MM.1S (cell line): ENCODE results near the gene SPINK2.

Source experiments
- DNase-seq: peaks from one replicate; pipeline ENCODE4 v3.0.0-alpha.2; 2015
- H2AFZ ChIP-seq: fragments of 300-600 bp; sonication (generic); 2 replicates; pipeline ENCODE4 v1.6.0; 2016; ENCODE audit warnings: antibody characterized with exemption, low read length
- H3F3A ChIP-seq: fragments of 300-600 bp; sonication (generic); 2 replicates; pipeline ENCODE4 v1.6.1; 2016; ENCODE audit warnings: mild to moderate bottlenecking, antibody characterized with exemption, low read length, moderate library complexity, mixed read lengths; ENCODE audit not compliant: insufficient read depth
- H3K27ac ChIP-seq: fragments of 300-600 bp; sonication (generic); 2 replicates; pipeline ENCODE4 v1.5.1; 2016; ENCODE audit warnings: mild to moderate bottlenecking, low read length
- H3K27me3 ChIP-seq: fragments of 300-600 bp; sonication (generic); replicated peaks from 2 replicates; pipeline ENCODE4 v1.6.0; 2016; ENCODE audit warnings: low read length; ENCODE audit not compliant: insufficient read depth
- H3K36me3 ChIP-seq: fragments of 300-600 bp; sonication (generic); replicated peaks from 2 replicates; pipeline ENCODE4 v1.6.1; 2016; ENCODE audit warnings: mild to moderate bottlenecking, low read length, mixed read lengths; ENCODE audit not compliant: insufficient read depth
- H3K4me1 ChIP-seq: fragments of 300-600 bp; sonication (generic); 2 replicates; pipeline ENCODE4 v1.6.1; 2016; ENCODE audit warnings: low read length, mixed read lengths
- H3K4me2 ChIP-seq: fragments of 300-600 bp; sonication (generic); 2 replicates; pipeline ENCODE4 v1.6.0; 2016; ENCODE audit warnings: low read depth, low read length
- H3K4me3 ChIP-seq: fragments of 300-600 bp; sonication (generic); 2 replicates; pipeline ENCODE4 v1.5.1; 2016; ENCODE audit warnings: low read length, mixed read lengths
- H3K79me2 ChIP-seq: fragments of 300-600 bp; sonication (generic); 2 replicates; pipeline ENCODE4 v1.6.1; 2016; ENCODE audit warnings: mixed run types, low read length, mixed read lengths
- H3K9ac ChIP-seq: fragments of 300-600 bp; sonication (generic); 2 replicates; pipeline ENCODE4 v1.6.1; 2016; ENCODE audit warnings: low read length, mixed read lengths
- H3K9me2 ChIP-seq: fragments of 300-600 bp; sonication (generic); replicated peaks from 2 replicates; pipeline ENCODE4 v1.6.1; 2016; ENCODE audit warnings: mild to moderate bottlenecking, low read length, mixed read lengths; ENCODE audit not compliant: insufficient read depth
- H3K9me3 ChIP-seq: fragments of 300-600 bp; sonication (generic); replicated peaks from 2 replicates; pipeline ENCODE4 v1.6.1; 2016; ENCODE audit warnings: mild to moderate bottlenecking, low read length, mixed read lengths; ENCODE audit not compliant: insufficient read depth
- H4K20me1 ChIP-seq: fragments of 300-600 bp; sonication (generic); 2 replicates; pipeline ENCODE4 v1.6.1; 2016; ENCODE audit warnings: mild to moderate bottlenecking, low read length, moderate library complexity, mixed read lengths; ENCODE audit not compliant: insufficient read depth
- CTCF ChIP-seq: fragments of 300-600 bp; sonication (generic); IDR thresholded peaks from 2 replicates; pipeline ENCODE4 v1.5.1; 2016; ENCODE audit warnings: antibody characterized with exemption, low read length, mixed read lengths
- EZH2 ChIP-seq: fragments of 300-600 bp; sonication (generic); optimal IDR thresholded peaks from 2 replicates; pipeline ENCODE3; 2017; ENCODE audit warnings: low read depth, mild to moderate bottlenecking, antibody characterized with exemption, low read length, mixed read lengths
- EZH2phosphoT487 ChIP-seq: fragments of 300-600 bp; sonication (generic); IDR thresholded peaks from 2 replicates; pipeline ENCODE4 v1.6.1; 2018; ENCODE audit warnings: antibody characterized with exemption, low read length

The SPINK2 gene

GRCh38 chr4:56764223-56764622 is 57.3 kb downstream of the SPINK2 start:
- no peak overlapping the region for H2AFZ ChIP-seq
- H3K9ac ChIP-seq = no peak overlapping the region
- H3K4me3 ChIP-seq = no peak overlapping the region
- peaks cover 9% of the 10 kb centered on the region; the same call in 1 of the 2 replicates for H3F3A ChIP-seq
- no peaks in the 10 kb centered on the region for H3K9me3 ChIP-seq
- H3K4me1 ChIP-seq = peaks cover 43% of the 10 kb centered on the region
- H3K9me2 ChIP-seq = no peaks in the 10 kb centered on the region
- H4K20me1 ChIP-seq = no peaks in the 10 kb centered on the region
- H3K79me2 ChIP-seq = no peaks in the 10 kb centered on the region
- no peak overlapping the region for H3K27ac ChIP-seq
- no peak for TF ChIP-seq CTCF
- TF ChIP-seq EZH2phosphoT487 = no peak
- no peak for TF ChIP-seq EZH2
- no peak overlapping the region for H3K4me2 ChIP-seq
- H3K36me3 ChIP-seq = no peaks in the 10 kb centered on the region
- no peak for DNase-seq
- H3K27me3 ChIP-seq = no peaks in the 10 kb centered on the region

- DNase-seq = peak; percentile 23
- TF ChIP-seq EZH2 (no peak), CTCF (no peak), EZH2phosphoT487 (no peak)
- Histone ChIP-seq H2AFZ (no peak overlapping the region), H3K9me3 (no peaks in the 10 kb centered on the region), H4K20me1 (no peaks in the 10 kb centered on the region), H3K27ac (no peak overlapping the region), H3K9ac (no peak overlapping the region), H3K9me2 (no peaks in the 10 kb centered on the region), H3F3A (peaks cover 25% of the 10 kb centered on the region), H3K36me3 (no peaks in the 10 kb centered on the region), H3K4me1 (peaks cover 53% of the 10 kb centered on the region), H3K4me3 (no peak overlapping the region), H3K27me3 (no peaks in the 10 kb centered on the region), H3K4me2 (no peak overlapping the region), H3K79me2 (no peaks in the 10 kb centered on the region)
Observed at GRCh38 chr4:56762484-56763250, 58.8 kb downstream of the SPINK2 start.

- no peak overlapping the region for H3K4me3 ChIP-seq
- H3K4me1 ChIP-seq = peaks cover 74% of the 10 kb centered on the region
- H4K20me1 ChIP-seq = no peaks in the 10 kb centered on the region
- no peak for DNase-seq
- H3K27me3 ChIP-seq = no peaks in the 10 kb centered on the region
- H3K36me3 ChIP-seq = no peaks in the 10 kb centered on the region
- peaks cover 38% of the 10 kb centered on the region for H3F3A ChIP-seq
- H3K27ac ChIP-seq = peak overlapping the region; percentile 99; the same call in 1 of the 2 replicates
- TF ChIP-seq EZH2 (no peak), CTCF (no peak), EZH2phosphoT487 (no peak)
- H3K79me2 ChIP-seq = no peaks in the 10 kb centered on the region
- peak overlapping the region; percentile 67 for H2AFZ ChIP-seq
- 0 out of 2 replicates have a peak overlapping the region, but pooled peaks have one; percentile 7 for H3K4me2 ChIP-seq
- no peak overlapping the region for H3K9ac ChIP-seq
- H3K9me2 ChIP-seq = no peaks in the 10 kb centered on the region
- H3K9me3 ChIP-seq = no peaks in the 10 kb centered on the region
Observed at GRCh38 chr4:56760183-56760582, 61.3 kb downstream of the SPINK2 start.
